Smooth muscle cell (in vitro differentiated cells): ENCODE measurements around the gene ADGRL3. TPM values are rescaled to one million over a fixed set of nuclear protein-coding genes. Genes with fewer than 3 reads are reported as not detected.

Experiments used
- DNase-seq: peaks from one replicate; lab custom pipeline; 2025; ENCODE audit not compliant: unreplicated experiment; lab: John Stamatoyannopoulos, UW
- H2AFZ ChIP-seq: fragments of 200-600 bp; sonication (generic); 2 replicates; pipeline ENCODE4 v1.6.0; 2016; ENCODE audit warnings: antibody characterized with exemption, low read depth, mild to moderate bottlenecking
- H3F3A ChIP-seq: fragments of 200-600 bp; sonication (generic); 2 replicates; pipeline ENCODE4 v1.6.0; 2017; ENCODE audit warnings: antibody characterized with exemption, low read depth
- H3K27ac ChIP-seq: fragments of 200-600 bp; sonication (generic); 2 replicates; pipeline ENCODE4 v1.5.1; 2016; ENCODE audit warnings: low read depth, mild to moderate bottlenecking
- H3K27me3 ChIP-seq: fragments of 200-600 bp; sonication (generic); 2 replicates; pipeline ENCODE4 v1.6.1; 2016; ENCODE audit warnings: low read depth, mild to moderate bottlenecking
- H3K36me3 ChIP-seq: fragments of 200-600 bp; sonication (generic); 2 replicates; pipeline ENCODE4 v1.5.1; 2016; ENCODE audit warnings: low read depth
- H3K4me1 ChIP-seq: fragments of 200-600 bp; sonication (generic); 2 replicates; pipeline ENCODE4 v1.5.1; 2016; ENCODE audit warnings: low read depth
- H3K4me2 ChIP-seq: fragments of 200-600 bp; sonication (generic); 2 replicates; pipeline ENCODE4 v1.6.0; 2016; ENCODE audit warnings: mild to moderate bottlenecking
- H3K4me3 ChIP-seq: fragments of 200-600 bp; sonication (generic); 2 replicates; pipeline ENCODE4 v1.5.1; 2016; ENCODE audit warnings: mild to moderate bottlenecking
- H3K79me2 ChIP-seq: fragments of 200-600 bp; sonication (generic); 2 replicates; pipeline ENCODE4 v1.6.0; 2016; ENCODE audit warnings: low read depth, mild to moderate bottlenecking
- H3K9ac ChIP-seq: fragments of 200-600 bp; sonication (generic); 2 replicates; pipeline ENCODE4 v1.6.0; 2016; ENCODE audit warnings: low read depth
- H3K9me3 ChIP-seq: fragments of 200-600 bp; sonication (generic); replicated peaks from 2 replicates; pipeline ENCODE4 v1.5.1; 2016; ENCODE audit warnings: low read depth
- H4K20me1 ChIP-seq: fragments of 200-600 bp; sonication (generic); 2 replicates; pipeline ENCODE4 v1.6.0; 2016; ENCODE audit warnings: low read depth
- WGBS: methylation state at CpG from one replicate; pipeline ENCODE4 v1.1.7; 2016; ENCODE audit warnings: low lambda C conversion rate; 5-methylcytosine and 5-hydroxymethylcytosine counted together
- polyA plus RNA-seq: library from polyadenylated mRNA; unstranded; fragments of >200 nt; fragmentation: Nextera tagmentation; extraction: Ambion mirVana; gene quantifications from 2 replicates; pipeline ENCODE4 v1.2.1, GENCODE V29; 2016
- total RNA-seq: library from RNA; depleted of rRNA; stranded (reverse); fragments of >200 nt; gene quantifications from 2 replicates; pipeline ENCODE4 v1.2.3, GENCODE V29; 2014
- TF ChIP-seq, protein P1 (sequence below): fragments of 200-600 bp; sonication (generic); IDR thresholded peaks from 2 replicates; pipeline ENCODE4 v1.5.1; 2017; ENCODE audit warnings: borderline replicate concordance, mild to moderate bottlenecking, antibody characterized with exemption; ENCODE audit not compliant: insufficient read depth, poor library complexity, severe bottlenecking

The ADGRL3 gene
- total and polyA plus RNA-seq, 2 experiments from 2014 or later = 2.4 to 9.5 TPM

- Histone ChIP-seq H3K79me2 (no peaks in the 10 kb centered on the region), H2AFZ (no peak overlapping the region), H3K4me2 (no peak overlapping the region), H3K27ac (no peak overlapping the region), H3K9ac (no peak overlapping the region), H3K4me1 (no peaks in the 10 kb centered on the region), H3K9me3 (no peaks in the 10 kb centered on the region), H3F3A (no peaks in the 10 kb centered on the region), H3K27me3 (no peaks in the 10 kb centered on the region), H3K36me3 (no peaks in the 10 kb centered on the region), H3K4me3 (no peak overlapping the region), H4K20me1 (no peaks in the 10 kb centered on the region)
- WGBS = 74% methylated on average over 1 of the region's 1 CpG
- no peak for DNase-seq
- TF ChIP-seq, protein P1, sequence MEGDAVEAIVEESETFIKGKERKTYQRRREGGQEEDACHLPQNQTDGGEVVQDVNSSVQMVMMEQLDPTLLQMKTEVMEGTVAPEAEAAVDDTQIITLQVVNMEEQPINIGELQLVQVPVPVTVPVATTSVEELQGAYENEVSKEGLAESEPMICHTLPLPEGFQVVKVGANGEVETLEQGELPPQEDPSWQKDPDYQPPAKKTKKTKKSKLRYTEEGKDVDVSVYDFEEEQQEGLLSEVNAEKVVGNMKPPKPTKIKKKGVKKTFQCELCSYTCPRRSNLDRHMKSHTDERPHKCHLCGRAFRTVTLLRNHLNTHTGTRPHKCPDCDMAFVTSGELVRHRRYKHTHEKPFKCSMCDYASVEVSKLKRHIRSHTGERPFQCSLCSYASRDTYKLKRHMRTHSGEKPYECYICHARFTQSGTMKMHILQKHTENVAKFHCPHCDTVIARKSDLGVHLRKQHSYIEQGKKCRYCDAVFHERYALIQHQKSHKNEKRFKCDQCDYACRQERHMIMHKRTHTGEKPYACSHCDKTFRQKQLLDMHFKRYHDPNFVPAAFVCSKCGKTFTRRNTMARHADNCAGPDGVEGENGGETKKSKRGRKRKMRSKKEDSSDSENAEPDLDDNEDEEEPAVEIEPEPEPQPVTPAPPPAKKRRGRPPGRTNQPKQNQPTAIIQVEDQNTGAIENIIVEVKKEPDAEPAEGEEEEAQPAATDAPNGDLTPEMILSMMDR = no peak
These were observed 120.0 kb downstream of the ADGRL3 start for GRCh38 chr4:61320154-61320553.

GRCh38 chr4:61320631-61321030, 120.5 kb downstream of the ADGRL3 start:
- no peaks in the 10 kb centered on the region for H3F3A ChIP-seq
- no peak overlapping the region for H2AFZ ChIP-seq
- no peaks in the 10 kb centered on the region for H3K4me1 ChIP-seq
- H3K4me2 ChIP-seq = no peak overlapping the region
- H3K4me3 ChIP-seq = no peak overlapping the region
- no peak for DNase-seq
- 100% methylated on average over 1 of the region's 1 CpG for WGBS
- H4K20me1 ChIP-seq = no peaks in the 10 kb centered on the region
- H3K79me2 ChIP-seq = no peaks in the 10 kb centered on the region
- no peak overlapping the region for H3K27ac ChIP-seq
- H3K9me3 ChIP-seq = no peaks in the 10 kb centered on the region
- H3K27me3 ChIP-seq = no peaks in the 10 kb centered on the region
- no peak overlapping the region for H3K9ac ChIP-seq
- TF ChIP-seq, protein P1 = no peak
- no peaks in the 10 kb centered on the region for H3K36me3 ChIP-seq

GRCh38 chr4:61332693-61333092, 132.6 kb downstream of the ADGRL3 start:
- H3K9me3 ChIP-seq = no peaks in the 10 kb centered on the region
- no peaks in the 10 kb centered on the region for H4K20me1 ChIP-seq
- H3F3A ChIP-seq = no peaks in the 10 kb centered on the region
- H3K9ac ChIP-seq = no peak overlapping the region
- H2AFZ ChIP-seq = no peak overlapping the region
- H3K27ac ChIP-seq = no peak overlapping the region
- H3K4me1 ChIP-seq = peaks cover 22% of the 10 kb centered on the region
- TF ChIP-seq, protein P1 = no peak
- no peak for DNase-seq
- no peak overlapping the region for H3K4me2 ChIP-seq
- no peak overlapping the region for H3K4me3 ChIP-seq
- H3K27me3 ChIP-seq = no peaks in the 10 kb centered on the region
- 81% methylated on average over 4 of the region's 4 CpGs for WGBS
- no peaks in the 10 kb centered on the region for H3K36me3 ChIP-seq
- H3K79me2 ChIP-seq = no peaks in the 10 kb centered on the region

GRCh38 chr4:61333490-61333889, 133.4 kb downstream of the ADGRL3 start:
- H3K27ac ChIP-seq = no peak overlapping the region
- H3K9ac ChIP-seq = no peak overlapping the region
- H3K4me3 ChIP-seq = no peak overlapping the region
- no peaks in the 10 kb centered on the region for H3K27me3 ChIP-seq
- H3K4me2 ChIP-seq = no peak overlapping the region
- H3K9me3 ChIP-seq = no peaks in the 10 kb centered on the region
- H4K20me1 ChIP-seq = no peaks in the 10 kb centered on the region
- no peaks in the 10 kb centered on the region for H3F3A ChIP-seq
- no peaks in the 10 kb centered on the region for H3K79me2 ChIP-seq
- peaks cover 23% of the 10 kb centered on the region for H3K4me1 ChIP-seq
- no peak for DNase-seq
- 93% methylated on average over 1 of the region's 1 CpG for WGBS
- H3K36me3 ChIP-seq = no peaks in the 10 kb centered on the region
- no peak overlapping the region for H2AFZ ChIP-seq
- TF ChIP-seq, protein P1 = no peak
